Spleen (tissue), 7 donors: Measurements from ENCODE around the gene WFDC5.

Experiments used
- CTCF ChIP-seq, 11 experiments: fragments of 200-600 bp in 7 of 11; fragments of 450-650 bp in 4 of 11; sonication (generic) in 4 of 11; IDR thresholded peaks in 8 of 11; conservative IDR thresholded peaks in 3 of 11; 1 replicate in 7 of 11; 2 replicates in 4 of 11; pipeline versions ENCODE4 v1.4.0 to v1.8.0; 2016 to 2021; ENCODE audit warnings: antibody characterized with exemption in 11 of 11, inconsistent platforms in 4 of 11, mild to moderate bottlenecking in 1 of 11
- POLR2A ChIP-seq, 3 donors: fragments of 450-650 bp; IDR thresholded peaks; one replicate each; pipeline ENCODE4 v1.5.1; 2017; ENCODE audit warnings: antibody characterized with exemption in 3 of 3, mild to moderate bottlenecking in 1 of 3
- donor health status: DM: no; HTN: no; CAD: no; lungs with moderate emphysema.
- donor health status: DM: no; HTN: no; CAD: no.
- donor health status: DM: no; HTN: no; CAD: no.

GRCh38 chr20:45069261-45069660 is 45.7 kb downstream of the WFDC5 start:
- TF ChIP-seq POLR2A (IDR thresholded peaks at IDR 0.05): no peak
- TF ChIP-seq CTCF (IDR thresholded peaks at IDR 0.05 in 8 of 11, conservative IDR thresholded peaks at IDR 0.05 in 3 of 11): no peak
